ENCODE measurements around the gene NUBP2.

NUBP2 gene

DNA sequence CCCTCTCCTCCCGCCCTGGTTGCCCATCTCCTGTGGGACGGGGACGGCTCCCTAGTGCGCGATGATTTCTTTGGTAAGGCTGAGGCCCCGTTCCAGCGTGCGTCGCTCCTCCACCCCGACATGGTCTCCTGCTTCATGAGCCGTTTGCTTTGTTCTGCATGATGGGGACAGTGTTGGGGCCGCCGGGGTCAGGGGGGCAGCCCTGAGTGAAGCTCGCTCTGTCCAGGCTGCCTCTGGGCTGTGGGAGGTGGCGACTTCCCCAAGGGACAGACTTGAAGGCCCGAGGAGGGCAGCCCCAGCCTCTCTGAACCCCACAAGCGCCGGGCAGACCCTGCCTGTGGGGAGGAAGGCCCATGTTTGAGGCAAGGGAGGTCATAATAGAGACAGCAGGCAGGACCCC, 23.8 kb upstream of the NUBP2 start:
- in situ Hi-C loops (cut with MboI; ENCODE audit: low sequenced_read_pairs) = no loop called here

DNA sequence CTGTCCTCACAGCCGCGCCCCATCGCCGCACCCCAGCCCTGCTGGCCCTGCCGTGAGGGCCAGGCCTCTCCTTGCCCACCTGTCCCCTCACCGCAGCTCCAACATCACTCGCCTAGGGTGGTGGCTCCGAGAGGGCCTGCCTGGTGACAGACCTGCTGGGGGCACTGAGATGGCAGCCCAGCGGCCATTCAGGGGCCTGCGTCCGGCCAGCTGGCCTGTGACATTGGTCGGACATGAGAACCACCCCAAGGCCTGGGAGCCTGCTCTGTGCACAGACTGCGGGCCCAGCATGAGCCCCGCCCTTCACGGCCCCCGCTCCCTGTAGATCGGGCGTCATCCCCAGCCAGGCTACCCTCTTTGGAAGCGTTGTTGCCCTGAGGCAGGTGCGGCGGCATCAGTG, 23.2 kb upstream of the NUBP2 start:
- in situ Hi-C loops (cut with MboI; ENCODE audit: low sequenced_read_pairs) = no loop called here

DNA sequence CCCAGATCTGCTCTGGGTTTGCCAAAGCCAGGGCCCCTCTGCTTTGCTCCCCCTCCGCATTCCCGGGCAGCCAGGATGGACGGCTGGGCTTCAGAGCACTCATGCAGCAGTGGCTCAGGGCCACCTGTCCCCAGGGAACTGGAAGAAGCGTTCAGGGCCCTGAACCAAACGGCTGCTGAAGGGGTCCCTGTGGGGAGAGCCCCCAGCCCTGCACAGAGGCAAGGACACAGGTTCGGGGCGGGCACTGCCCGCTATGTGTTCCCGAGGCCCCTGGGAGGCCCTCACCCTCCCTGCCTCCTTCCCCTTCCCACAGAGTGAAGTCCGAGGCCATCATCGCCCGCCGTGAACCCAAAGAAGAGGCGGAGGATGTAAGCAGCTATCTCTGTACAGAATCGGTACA, 21.8 kb upstream of the NUBP2 start:
- in situ Hi-C loops (cut with MboI; ENCODE audit: low sequenced_read_pairs) = no loop called here

DNA sequence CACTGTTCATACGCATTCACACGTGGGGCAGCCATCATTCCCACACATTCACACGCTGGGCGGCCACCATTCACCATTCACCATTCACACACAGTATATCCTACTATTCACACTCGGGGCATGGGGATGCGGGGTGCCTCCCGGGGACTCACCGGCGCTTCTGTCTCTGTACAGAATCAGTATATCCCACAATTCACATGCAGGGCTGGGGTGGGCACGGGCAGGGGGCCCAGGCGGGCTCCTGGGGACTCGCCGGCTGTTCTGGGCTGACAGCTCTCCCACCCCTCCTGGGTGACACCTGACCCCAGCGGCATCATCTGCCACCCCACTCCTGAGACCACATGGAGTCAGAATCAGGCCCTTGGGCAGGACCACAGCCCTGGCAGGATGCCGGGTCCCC, 21.0 kb upstream of the NUBP2 start:
- in situ Hi-C loops (cut with MboI; ENCODE audit: low sequenced_read_pairs) = no loop called here

DNA sequence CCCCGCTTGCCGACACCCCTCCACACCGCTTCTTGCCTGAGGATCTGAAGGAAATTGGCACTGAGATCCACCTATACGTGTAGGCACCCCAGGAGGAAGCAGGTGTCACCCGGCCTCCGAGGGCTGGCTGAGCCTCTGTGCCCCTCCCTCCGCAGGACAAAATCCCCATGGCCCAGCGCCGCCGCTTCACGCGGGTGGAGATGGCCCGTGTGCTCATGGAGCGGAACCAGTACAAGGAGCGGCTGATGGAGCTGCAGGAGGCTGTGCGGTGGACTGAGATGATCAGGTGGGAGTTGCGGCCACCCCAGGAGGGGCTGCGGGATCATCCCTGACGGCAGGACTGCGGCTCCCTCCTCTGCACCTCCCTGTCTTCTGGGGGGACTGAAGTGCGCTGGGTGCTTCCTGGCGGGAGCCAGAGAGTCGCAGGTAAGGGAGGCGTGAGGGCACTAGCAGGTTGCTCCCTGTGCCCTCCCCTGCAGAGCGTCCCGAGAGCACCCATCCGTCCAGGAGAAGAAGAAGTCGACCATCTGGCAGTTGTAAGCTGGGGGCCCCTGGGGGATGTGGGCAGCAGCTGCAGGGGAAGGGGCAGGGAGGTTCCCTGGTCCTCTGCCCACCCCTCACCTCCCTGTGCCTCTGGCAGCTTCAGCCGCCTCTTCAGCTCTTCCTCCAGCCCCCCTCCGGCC, 20.4 kb upstream of the NUBP2 start:
- in situ Hi-C loops (cut with MboI; ENCODE audit: low sequenced_read_pairs) = no loop called here

DNA sequence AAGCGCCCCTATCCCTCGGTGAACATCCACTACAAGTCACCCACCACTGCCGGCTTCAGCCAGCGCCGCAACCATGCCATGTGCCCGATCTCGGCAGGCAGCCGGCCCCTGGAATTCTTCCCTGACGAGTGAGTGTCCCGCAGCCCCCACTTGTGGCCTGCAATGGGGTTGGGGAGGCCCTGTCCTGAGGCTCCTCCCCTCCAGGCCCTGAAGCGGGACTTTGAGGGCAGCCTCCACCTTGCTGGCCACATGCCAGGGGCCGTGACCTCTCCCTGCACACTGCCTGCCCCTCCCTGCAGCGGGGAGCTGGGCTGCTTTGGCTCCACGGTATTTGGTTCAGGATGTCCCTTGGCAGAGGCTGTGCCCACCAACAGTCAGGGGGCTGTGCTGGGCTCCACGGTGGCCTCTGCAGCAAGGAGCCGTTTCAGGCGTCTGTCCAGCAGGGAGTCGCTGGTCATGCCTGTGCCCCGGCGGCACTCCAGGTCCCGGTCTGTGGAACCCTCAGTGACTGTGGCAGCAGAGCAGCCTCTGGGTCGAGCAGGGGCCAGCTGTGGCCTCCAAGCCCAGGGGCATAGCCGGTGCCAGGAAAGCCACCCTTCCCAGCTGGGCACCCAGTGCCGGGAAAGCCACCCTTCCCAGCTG, 19.8 kb upstream of the NUBP2 start:
- in situ Hi-C loops (cut with MboI; ENCODE audit: low sequenced_read_pairs) = no loop called here

DNA sequence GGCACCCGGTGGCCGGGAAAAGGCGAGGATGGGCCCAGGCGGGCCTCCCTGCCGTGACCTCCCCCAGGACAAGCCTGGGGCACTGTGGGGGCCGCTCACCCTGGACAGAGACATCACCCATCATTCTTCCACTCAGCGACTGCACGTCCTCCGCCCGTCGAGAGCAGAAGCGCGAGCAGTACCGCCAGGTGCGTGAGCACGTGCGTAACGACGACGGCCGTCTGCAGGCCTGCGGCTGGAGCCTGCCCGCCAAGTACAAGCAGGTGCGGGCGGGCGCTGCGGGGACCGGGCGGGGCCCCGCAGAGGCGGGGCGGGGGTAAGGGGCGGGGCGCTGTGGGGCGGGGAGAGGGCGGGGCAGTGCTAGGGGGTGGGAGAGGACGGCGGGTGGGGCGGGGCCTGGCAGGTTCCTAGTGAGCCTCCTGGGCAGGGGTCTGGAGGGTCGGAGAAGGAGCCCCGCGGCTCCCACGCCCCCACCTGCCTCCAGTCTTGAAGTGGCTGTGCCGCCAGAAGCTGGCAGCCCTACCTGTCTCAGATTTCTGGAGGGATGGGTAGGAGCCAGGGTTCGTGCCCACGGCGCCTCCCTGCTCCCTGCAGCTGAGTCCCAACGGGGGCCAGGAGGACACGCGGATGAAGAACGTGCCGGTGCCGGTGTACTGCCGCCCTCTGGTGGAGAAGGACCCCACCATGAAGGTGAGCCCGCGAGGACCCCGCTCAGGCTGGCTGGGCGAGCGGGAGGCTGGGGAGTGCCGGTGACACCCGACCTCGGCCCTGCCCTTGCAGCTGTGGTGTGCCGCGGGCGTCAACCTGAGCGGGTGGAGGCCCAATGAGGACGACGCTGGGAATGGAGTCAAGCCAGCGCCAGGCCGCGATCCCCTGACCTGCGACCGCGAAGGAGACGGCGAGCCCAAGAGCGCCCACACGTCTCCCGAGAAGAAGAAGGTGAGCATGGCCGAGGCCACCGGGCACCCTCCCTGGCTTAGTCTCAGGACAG, 18.9 kb upstream of the NUBP2 start:
- in situ Hi-C loops (cut with MboI; ENCODE audit: low sequenced_read_pairs) = no loop called here

DNA sequence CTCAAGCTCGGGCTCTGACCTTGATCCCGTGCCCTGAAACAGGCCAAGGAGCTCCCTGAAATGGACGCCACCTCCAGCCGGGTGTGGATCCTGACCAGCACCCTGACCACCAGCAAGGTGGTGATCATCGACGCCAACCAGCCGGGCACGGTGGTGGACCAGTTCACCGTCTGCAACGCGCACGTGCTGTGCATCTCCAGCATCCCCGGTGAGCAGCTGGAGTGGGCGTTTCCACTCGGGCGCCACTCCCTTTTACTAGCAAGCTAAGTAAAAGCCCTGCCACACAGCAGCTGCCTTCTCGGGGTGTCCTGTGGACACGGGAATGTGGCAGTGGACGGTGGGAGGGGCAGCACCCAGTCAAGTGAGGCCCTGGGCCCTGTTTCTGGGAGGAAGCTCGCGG, 17.8 kb upstream of the NUBP2 start:
- in situ Hi-C loops (cut with MboI; ENCODE audit: low sequenced_read_pairs) = no loop called here

DNA sequence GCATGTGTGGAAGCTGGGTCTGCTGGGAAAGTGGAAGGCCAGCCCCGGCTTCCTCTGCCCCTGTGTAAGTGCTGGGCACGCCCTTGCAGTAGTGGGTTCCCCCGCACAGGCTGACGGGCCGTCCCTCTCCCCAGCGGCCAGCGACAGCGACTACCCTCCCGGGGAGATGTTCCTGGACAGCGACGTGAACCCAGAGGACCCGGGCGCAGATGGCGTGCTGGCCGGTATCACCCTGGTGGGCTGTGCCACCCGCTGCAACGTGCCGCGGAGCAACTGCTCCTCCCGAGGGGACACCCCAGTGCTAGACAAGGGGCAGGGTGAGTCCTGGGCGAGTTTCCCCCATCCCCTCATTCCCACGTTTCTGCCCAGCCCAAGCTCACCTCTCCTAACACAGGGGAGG, 16.9 kb upstream of the NUBP2 start:
- in situ Hi-C loops (cut with MboI; ENCODE audit: low sequenced_read_pairs) = no loop called here

DNA sequence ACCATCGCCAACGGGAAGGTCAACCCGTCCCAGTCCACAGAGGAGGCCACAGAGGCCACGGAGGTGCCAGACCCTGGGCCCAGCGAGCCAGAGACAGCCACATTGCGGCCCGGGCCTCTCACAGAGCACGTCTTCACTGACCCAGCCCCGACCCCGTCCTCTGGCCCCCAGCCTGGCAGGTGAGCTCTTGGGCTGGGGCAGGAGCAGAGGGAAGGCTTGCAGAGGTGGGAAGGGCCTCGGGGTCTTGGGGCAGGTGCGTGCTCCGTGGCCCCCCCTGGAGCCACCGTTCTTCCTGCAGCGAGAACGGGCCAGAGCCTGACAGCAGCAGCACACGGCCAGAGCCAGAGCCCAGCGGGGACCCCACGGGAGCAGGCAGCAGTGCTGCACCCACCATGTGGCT, 16.5 kb upstream of the NUBP2 start:
- in situ Hi-C loops (cut with MboI; ENCODE audit: low sequenced_read_pairs) = no loop called here

DNA sequence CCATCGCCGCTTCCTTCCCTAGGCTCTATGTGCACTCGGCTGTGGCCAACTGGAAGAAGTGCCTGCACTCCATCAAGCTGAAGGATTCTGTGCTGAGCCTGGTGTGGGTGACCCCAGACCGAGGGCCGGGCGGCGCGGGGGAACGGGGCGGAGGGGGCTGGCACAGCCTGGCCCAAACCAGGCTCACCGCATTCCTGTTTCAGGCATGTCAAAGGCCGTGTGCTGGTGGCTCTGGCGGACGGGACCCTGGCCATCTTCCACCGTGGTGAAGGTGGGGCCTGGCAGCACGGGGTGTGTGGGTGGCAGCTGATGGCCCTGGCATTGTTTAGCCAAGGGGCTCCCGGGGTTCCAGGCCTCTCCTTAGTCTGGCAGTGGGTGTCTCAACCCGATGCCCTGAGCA, 16.1 kb upstream of the NUBP2 start:
- in situ Hi-C loops (cut with MboI; ENCODE audit: low sequenced_read_pairs) = no loop called here

DNA sequence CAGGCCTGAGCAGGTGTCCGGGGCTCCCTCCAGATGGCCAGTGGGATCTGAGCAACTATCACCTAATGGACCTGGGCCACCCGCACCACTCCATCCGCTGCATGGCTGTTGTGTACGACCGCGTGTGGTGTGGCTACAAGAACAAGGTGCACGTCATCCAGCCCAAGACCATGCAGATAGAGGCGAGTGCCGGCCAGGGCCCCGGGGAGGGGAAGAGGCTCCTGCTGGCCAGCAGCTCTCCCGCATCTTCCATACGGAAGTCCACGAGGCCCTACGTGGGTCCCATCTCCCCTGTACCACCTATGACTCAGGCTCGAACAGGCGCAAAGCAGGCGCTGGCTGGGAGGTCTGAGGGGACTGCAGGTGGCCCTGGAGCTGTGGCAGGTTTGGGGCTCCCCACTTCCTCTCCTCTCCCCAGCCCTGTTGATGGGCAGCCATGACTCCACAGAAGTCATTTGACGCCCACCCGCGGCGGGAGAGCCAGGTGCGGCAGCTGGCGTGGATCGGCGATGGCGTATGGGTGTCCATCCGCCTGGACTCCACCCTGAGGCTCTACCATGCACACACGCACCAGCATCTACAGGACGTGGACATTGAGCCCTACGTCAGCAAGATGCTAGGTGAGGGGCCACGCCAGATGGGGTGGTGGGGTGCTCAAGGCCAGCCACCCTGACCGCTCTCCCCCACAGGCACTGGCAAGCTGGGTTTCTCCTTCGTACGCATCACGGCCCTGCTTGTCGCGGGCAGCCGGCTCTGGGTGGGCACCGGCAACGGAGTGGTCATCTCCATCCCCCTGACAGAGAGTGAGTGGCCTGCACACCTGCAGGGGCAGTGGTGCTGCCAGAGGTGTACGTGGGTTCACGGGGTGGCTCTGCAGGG, 15.4 kb upstream of the NUBP2 start:
- in situ Hi-C loops (cut with MboI; ENCODE audit: low sequenced_read_pairs) = no loop called here

DNA sequence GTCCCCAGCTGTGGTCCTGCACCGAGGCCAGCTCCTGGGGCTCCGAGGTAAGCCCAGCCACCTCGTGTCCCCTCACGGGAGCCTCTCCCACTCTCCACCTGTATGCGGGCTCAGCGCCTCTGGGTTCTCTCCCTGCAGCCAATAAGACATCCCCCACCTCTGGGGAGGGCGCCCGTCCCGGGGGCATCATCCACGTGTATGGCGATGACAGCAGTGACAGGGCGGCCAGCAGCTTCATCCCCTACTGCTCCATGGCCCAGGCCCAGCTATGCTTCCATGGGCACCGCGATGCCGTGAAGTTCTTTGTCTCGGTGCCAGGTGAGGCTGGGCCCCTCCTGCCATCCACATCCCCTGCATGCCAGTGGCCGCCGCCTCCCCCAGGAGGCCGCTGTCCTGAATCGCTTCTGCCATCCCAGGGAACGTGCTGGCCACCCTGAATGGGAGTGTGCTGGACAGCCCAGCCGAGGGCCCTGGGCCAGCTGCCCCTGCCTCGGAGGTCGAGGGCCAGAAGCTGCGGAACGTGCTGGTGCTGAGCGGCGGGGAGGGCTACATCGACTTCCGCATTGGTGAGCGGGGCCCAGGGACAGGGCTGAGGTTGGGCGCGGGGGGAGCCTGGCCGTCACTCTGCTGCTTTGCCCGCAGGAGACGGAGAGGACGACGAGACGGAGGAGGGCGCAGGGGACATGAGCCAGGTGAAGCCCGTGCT, 14.5 kb upstream of the NUBP2 start:
- in situ Hi-C loops (cut with MboI; ENCODE audit: low sequenced_read_pairs) = no loop called here

DNA sequence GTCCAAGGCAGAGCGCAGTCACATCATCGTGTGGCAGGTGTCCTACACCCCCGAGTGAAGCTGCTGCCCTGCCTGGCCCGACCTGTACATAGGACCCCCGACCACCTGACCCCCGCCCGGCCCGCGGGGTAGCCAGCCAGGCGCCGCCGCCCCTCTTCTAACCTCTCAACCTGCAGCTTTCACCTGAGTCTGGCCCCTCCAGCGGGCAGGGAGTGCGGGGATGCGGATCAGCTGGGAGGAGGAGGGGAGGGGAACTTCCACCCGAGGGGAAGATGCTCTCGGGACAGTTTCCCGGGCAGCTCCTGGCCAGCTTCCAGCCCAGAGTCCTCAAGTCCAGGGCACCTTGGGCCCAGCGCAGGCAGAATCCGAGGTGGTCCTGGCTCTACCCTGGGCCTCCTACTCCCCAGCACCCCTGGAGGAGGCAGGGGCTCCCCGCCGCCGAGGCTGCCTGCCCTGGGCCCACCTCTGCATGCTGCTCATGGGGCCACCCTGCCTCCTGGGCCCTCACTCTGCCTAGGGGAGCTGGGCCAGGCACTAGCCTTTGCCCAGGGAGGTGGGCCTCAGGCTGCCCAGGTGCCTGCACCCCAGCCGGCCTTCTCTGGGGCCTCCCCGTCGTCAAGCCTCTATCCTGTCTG, 13.9 kb upstream of the NUBP2 start:
- in situ Hi-C loops (cut with MboI; ENCODE audit: low sequenced_read_pairs) = no loop called here

DNA sequence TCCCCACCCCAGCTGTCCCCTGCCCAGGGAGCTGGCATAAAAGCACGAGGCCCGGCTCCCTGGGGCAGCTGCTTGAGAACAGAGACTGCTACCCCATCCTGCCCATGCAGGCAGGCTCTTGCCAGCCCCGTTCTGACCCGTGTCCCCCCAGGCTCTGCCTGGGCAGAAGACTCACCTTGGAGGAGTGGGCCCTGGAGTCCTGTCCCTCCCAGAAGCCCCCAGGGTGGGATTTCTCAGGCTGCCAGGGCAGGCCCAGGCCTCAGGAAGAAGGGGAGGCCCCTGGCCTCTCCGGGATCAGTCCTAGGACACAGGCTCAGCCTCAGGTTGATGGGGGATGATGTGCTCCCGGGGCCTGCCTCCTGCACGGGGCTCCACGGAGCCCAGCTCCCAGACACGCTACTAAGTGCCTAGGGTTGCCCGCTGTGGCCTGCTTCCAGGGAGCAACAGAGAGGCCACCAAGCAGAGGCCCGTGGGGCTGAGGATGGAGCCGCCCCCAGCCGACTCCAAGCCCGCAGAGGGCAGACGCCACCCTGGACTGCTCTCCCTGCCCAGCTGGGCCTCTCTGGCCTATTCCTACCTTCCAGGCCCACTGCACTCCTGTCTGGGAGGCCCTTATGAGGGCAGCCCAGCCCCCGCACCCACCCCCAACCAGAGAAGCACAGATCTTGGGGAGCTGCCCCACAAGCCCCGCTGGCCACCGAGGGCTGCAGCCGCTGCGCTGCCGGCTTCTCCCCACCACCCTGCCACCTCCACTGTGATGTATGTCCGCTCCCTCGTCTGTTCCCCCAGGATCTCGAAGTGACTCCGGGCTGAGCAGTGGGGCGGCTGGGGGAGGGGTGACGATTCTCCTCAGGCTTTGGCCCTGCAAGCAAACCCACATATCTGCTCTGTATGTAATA, 13.1 kb upstream of the NUBP2 start:
- in situ Hi-C loops (cut with MboI; ENCODE audit: low sequenced_read_pairs) = no loop called here

DNA sequence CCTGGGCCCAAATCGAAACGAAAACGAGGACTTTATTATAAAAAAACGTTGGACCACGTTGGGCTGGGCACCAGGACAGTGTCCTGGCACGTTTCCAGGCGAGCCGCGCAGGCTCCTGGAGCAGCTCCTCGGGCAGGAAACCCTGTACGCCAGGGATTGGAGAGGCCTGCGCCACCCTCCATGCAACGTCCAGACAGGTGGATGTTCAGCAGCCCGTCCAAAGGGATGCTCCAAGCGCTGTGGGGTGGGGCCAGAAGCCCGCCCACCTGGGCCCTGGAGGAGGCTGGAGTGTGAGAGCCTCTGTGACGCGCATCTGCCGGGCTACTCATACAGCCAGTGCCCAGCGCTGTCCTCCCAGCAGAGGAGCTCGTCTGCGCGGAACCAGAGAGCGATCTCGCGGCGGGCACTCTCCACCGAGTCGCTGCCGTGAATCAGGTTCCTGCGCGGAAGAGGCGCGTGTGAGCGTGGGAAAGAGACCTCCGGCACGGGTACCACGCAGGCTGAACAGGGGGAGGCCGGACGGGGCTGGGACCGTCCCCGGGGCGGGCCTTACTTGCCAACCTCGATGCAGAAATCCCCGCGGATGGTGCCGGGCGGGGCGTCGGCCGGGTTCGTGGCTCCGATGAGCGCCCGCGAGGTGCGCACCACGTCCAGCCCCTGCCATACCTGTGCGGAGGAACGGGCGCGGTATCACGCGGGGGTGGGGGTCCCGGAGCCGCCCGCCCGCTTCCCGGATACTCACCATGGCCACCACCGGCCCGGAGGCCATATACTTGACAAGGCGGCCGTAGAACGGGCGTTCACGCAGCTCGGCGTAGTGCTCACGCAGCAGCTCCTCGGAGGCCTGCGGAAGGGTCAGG, 12.2 kb upstream of the NUBP2 start:
- in situ Hi-C loops (cut with MboI; ENCODE audit: low sequenced_read_pairs) = no loop called here

DNA sequence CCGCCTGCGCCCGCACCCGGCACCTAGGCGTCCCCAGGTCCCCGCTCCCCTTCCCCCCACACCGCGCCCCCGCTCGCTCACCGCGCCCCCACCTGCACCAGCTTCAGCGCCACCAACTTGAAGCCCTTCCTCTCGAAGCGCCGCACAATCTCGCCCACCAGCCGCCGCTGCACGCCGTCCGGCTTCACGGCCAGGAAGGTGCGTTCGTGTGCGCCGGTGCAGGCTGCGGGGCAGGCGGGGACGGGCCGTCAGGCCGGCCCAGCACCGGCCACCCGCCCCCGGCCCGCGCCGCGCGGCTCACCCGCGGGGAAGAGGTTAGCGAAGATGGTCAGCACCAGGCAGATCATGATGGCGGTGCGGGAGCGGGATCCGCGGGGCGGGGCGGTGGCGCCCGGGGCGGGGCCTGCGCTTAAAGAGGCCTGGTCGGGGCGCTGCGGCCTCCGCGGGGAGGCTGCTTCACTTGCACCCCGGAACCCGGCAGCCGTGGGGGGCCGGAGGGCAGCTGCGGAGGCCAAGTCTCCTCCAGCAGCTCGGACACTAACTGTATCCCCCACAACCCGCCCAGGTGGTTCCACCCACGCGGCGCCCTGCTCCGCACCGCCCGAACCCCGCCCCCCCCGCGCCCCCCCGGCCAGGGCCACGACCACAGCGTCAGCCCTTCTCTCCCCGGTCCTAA, 11.4 kb upstream of the NUBP2 start, which contains the start of gene NME3:
Gene NME3, minus strand, starts transcription at position 356 of the 676 bp plus-strand sequence. Its CDS starts 9 bp downstream, at position 347.
- in situ Hi-C loops (cut with MboI; ENCODE audit: low sequenced_read_pairs) = no loop called here
